Stimulated activated CD8-positive, alpha-beta memory T cell treated with anti-CD3 and anti-CD28 coated beads, Interleukin-4, amount 100 ng/mL, for 1 hour (primary cell): ENCODE measurements around the gene CYB5RL.
"Not testable (repeated sequence)": the region's sequence is repeated elsewhere in the genome, so short reads cannot be mapped to it uniquely, and the experiment has no call there.

Source experiments
- DNase-seq, 2 donors: peaks; one replicate each; pipeline ENCODE4 v3.0.0-alpha.2; 2020; ENCODE audit warnings: low read depth in 2 of 2, low spot score in 1 of 2

Gene CYB5RL

GRCh38 chr1:54190526-54190925 is 9.3 kb downstream of the CYB5RL start:
- DNase-seq: no peak

- DNase-seq: no peak
These were observed 11.5 kb downstream of the CYB5RL start for GRCh38 chr1:54188291-54188690.

- DNase-seq: no peak
These were observed 13.8 kb downstream of the CYB5RL start for GRCh38 chr1:54186056-54186455.

- no peak for DNase-seq
These were observed 19.0 kb downstream of the CYB5RL start for GRCh38 chr1:54180701-54181360.

GRCh38 chr1:54178296-54179070 is 21.3 kb downstream of the CYB5RL start:
- DNase-seq: no peak

- DNase-seq: no peak
These were observed 22.1 kb downstream of the CYB5RL start for GRCh38 chr1:54177726-54178125.

GRCh38 chr1:54176621-54177327 is 23.1 kb downstream of the CYB5RL start:
- DNase-seq: no peak

GRCh38 chr1:54174106-54174505 is 25.7 kb downstream of the CYB5RL start:
- no peak for DNase-seq

GRCh38 chr1:54173681-54174080 is 26.1 kb downstream of the CYB5RL start:
- DNase-seq: no peak

GRCh38 chr1:54172614-54173599 is 26.9 kb downstream of the CYB5RL start:
- no peak for DNase-seq

- DNase-seq: no peak
These were observed 28.2 kb downstream of the CYB5RL start for GRCh38 chr1:54171606-54172005.

GRCh38 chr1:54171016-54171415 is 28.8 kb downstream of the CYB5RL start:
- DNase-seq: no peak

- no peak for DNase-seq
These were observed 30.8 kb downstream of the CYB5RL start for GRCh38 chr1:54169068-54169467.

- no peak for DNase-seq
These were observed 31.4 kb downstream of the CYB5RL start for GRCh38 chr1:54168206-54168965.

- no peak for DNase-seq
These were observed 32.2 kb downstream of the CYB5RL start for GRCh38 chr1:54167422-54168139.

- not testable (repeated sequence) for DNase-seq
These were observed 33.5 kb downstream of the CYB5RL start for GRCh38 chr1:54166357-54166756.

GRCh38 chr1:54165146-54165545 is 34.7 kb downstream of the CYB5RL start:
- DNase-seq: no peak

GRCh38 chr1:54163573-54163972 is 36.3 kb downstream of the CYB5RL start:
- no peak for DNase-seq

- DNase-seq: no peak
These were observed 36.8 kb downstream of the CYB5RL start for GRCh38 chr1:54163051-54163450.
